GM12892 (cell line): ENCODE results near the gene C10orf67.

Experiments
- POLR2A ChIP-seq: IDR thresholded peaks from 2 replicates; pipeline ENCODE4 v1.6.1; 2011; ENCODE audit warnings: low read depth, low read length, control low read depth
- POLR2AphosphoS5 ChIP-seq: IDR thresholded peaks from 2 replicates; pipeline ENCODE4 v1.6.1; 2011; ENCODE audit warnings: low read depth, low read length, control low read depth
- TAF1 ChIP-seq: IDR thresholded peaks from 2 replicates; pipeline ENCODE4 v1.6.1; 2011; ENCODE audit warnings: low read depth, mild to moderate bottlenecking, control low read depth, low read length, borderline replicate concordance

DNA sequence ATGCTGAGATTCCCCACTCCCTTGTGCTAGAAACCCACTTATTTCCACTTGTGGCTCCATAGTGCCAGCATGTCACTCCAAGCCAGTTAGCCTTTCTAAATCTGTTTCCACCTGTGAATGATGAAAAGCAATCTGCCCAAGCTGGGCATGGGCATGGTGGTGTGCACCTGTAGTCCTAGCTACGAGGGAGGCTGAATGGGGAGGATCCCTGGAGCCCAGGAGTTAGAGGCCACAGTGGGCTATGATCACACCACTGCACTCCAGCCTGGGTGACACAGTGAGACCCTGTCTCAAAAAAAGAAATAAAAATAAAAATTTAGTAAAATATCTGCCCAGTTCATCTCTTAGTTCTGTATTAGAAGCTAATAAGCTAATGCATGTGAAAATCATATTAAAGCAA, 157.4 kb downstream of the C10orf67 start:
- TF ChIP-seq POLR2A (no peak), POLR2AphosphoS5 (no peak), TAF1 (no peak)
